DLD1 (cell line): ENCODE results near the gene LINC00305.

Source experiments
- in situ Hi-C: cut with HindIII; loops from 2 replicates; pipeline ENCODE4 v1.10.0; 2017; ENCODE audit warnings: low sequenced_read_pairs

LINC00305 gene

DNA sequence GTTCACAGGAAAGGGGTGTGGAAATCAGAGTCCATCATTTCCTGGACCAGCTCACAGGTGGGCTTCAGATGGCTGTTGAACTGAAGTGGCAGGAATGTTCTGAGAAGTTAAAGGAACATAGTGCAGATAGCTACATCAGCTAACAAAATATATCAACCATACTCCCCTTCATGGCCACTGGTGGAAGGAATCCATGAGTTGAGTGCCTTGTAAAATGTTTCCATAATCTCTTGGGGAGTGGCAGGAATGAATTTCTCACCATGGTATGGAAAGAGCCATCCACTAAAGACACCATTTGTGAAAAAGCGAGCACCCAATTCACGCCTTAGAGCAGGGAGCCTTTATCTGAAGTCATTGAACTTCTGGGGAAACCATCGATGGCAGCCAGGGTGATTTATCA lies at the start of gene LINC00305:
LINC00305 (minus strand) TSS at position 101 of the 400 bp plus-strand sequence.
- in situ Hi-C loops, result no loop called here

DNA sequence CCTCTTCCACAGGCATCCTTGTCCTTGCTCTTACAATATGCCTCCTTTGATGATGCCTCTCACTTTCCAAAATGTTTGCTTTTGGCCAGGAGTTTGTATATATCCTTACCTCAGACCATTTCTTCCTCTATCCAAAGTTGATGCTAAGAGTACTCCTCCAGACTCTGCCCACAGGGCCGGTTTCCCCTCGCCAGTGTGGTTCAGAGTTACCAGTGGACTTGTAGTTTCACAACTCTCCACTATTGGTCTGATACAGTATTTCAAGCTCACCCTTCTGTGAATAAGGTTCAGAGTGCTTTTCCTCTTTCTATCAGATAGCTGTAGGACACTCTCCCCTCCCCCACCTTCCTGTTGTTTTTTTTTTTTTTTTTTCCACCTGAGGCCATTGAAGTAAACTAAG lies 42.2 kb upstream of the LINC00305 start:
- in situ Hi-C loops, result no loop called here

GRCh38 chr18:64185987-64186386 lies 37.1 kb upstream of the LINC00305 start:
- in situ Hi-C loops, result no loop called here

- in situ Hi-C loops, result no loop called here
Observed at GRCh38 chr18:64183665-64184064, 34.8 kb upstream of the LINC00305 start.

- in situ Hi-C loops, result no loop called here
Observed at GRCh38 chr18:64180617-64181016, 31.7 kb upstream of the LINC00305 start.

DNA sequence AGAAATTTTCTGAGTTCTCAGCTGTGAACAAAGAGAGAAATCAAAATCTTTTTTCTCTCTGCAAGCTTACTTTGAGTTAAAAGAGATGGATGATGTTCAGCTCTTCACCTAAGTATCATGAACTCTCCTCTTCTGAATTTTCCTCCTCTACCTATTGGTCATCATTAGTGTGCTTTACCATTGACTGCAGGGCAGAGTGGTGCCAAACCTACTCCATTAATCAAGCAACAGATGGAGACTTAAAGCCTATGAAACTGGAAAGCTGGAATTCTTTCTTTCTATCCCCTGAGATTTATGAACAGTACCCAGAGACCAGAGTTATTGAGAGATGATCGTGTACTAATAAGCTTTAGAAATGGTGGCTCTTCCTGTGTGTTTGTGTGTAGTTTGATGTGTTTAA lies 31.3 kb upstream of the LINC00305 start:
- in situ Hi-C loops, result no loop called here

- in situ Hi-C loops, result no loop called here
Observed at GRCh38 chr18:64179556-64180080, 30.7 kb upstream of the LINC00305 start.

GRCh38 chr18:64178860-64179259 lies 30.0 kb upstream of the LINC00305 start:
- in situ Hi-C loops, result no loop called here

DNA sequence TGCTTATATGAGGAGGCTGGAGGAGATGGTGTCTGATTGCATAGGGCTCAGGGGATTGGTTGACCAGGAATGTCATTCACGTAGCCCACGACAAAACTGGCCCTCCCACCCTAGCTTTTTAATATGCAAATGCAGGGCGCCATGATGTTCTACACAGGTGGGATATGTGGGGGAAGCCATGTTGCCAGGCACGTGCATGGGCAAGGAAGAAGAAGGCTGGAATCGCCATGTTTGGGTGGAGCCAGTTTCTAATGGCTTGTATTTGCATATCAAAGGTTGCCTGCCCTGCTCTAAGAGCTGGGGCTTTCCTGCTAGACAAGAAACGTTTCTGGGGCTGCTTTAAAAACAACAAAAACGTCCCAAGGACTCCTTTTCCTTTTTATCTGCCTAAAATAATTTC lies 26.5 kb upstream of the LINC00305 start:
- in situ Hi-C loops, result no loop called here

GRCh38 chr18:64171576-64171975 lies 22.7 kb upstream of the LINC00305 start:
- in situ Hi-C loops, result no loop called here

DNA sequence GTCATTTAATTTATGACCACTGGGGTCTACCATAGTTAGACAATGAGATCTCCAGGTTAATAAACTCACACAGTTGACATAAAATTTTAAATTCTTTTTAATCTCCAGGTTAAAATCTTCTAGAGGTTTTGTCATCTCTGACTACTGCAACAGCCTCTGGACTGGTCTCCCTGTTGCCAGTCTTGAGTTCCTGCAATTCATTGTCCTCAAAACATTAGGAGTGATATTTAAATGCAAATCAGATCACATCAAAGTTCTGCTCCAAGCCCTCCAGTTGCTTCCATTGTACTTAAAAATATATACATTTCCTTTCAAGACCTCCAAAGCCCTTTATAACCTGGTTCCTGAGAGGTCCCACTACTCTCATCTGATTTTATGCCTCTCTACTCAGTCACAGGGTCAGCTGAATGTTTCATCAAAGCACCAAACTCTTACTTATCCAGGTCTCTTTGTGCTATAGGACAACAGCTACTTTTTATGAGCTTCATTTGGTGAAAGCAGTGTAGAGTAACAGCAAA lies 18.6 kb upstream of the LINC00305 start:
- in situ Hi-C loops, result no loop called here

DNA sequence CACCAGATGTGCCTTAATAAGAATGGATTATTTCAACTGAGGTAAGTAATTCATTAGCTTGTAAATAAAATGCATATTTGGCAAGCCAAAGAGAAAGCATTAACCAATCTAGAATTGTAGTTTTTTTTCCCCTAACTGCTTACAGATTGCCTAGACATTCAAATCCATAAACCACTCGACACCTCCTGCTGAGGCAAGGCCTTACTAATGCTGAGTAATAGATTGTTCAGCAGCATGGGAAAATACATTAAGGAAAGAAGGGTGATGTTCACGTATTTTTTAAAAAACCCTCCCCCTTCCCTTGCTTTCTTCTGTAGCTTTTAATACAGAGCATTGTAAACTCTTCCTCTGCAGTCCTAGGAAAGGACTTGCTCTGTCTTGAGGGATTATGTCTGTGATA lies 17.0 kb upstream of the LINC00305 start:
- in situ Hi-C loops, result no loop called here

DNA sequence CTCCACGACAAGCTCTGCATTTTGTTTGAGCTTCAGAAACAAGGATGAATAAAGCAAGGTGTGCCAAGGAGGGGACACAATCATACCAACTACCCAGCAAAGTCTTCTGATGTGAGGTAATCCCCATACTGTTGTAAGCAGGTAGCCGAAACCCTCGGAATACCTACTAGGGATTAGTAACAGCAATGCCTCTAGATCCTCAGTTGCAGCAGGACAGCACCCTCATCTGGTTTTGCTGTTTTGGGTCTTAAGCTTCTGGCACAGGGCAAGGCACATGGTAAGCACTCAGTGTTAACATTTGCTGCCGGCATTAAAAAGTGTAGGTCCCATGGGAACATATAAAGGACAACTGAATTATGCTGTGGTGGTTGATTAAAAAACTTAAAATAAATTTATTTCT lies 16.0 kb upstream of the LINC00305 start:
- in situ Hi-C loops, result no loop called here

DNA sequence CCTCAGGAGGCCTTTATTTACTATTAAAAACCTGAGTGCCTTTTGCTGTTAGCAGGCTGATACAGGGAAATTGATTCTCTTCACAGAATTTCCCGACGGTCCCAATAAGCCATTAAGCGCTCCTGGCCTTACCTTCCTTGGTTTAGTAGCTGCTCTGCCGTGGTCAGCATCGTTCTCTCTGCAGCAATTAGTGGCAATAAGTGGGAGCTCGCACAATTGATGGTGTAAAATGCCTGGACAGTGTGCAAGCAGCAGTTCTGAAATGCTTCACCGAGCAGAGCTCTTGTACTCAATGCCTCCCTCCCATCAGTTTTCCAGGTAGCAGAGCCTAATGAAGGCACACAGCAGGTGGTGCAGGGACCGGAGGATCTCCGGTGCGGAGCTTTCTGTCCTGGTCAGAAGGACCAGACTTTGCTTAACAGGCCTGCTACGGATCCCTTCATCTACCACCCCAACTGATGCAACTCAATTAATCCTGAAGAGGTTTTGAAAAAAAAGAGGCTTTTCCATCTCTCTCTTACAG lies 1.1 kb upstream of the LINC00305 start:
- in situ Hi-C loops, result no loop called here

DNA sequence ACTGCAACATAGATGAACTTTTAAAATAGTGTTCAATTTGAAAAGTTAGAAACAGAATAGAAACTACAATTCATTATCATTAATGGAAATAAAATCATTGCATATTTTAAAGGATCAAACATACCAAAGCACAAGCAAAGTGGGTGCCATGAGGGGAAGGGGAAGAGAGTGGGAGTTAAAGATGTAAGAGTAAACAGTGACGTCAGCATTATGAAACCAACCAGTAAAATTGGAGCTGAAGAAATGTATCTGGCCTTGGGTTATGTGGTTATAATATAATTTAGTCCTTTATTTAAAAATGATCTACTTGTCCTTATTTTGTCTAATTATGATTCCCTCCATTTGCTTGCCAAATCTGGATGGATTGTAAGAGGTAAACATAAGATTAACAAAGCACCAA lies 6.0 kb downstream of the LINC00305 start:
- in situ Hi-C loops, result no loop called here

DNA sequence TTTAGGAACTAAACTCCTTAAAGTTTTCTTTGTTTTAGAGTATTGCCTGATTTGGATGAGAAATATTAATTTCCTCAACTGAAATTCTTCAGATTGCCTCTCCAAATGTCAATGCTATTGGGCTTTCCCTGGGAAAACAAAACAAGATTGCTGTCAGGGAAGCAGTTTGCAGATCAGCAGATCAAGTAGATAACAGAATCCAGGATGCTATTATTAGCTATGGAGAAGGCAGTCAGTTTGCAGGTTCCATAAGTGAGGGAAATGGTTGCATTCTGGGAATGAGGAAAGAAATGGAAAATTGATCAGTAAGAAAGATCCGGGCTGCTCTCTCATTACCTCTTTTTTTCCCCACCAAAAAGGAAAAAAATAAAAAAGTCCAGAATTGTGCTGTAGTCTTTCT lies 11.0 kb downstream of the LINC00305 start:
- in situ Hi-C loops, result no loop called here

DNA sequence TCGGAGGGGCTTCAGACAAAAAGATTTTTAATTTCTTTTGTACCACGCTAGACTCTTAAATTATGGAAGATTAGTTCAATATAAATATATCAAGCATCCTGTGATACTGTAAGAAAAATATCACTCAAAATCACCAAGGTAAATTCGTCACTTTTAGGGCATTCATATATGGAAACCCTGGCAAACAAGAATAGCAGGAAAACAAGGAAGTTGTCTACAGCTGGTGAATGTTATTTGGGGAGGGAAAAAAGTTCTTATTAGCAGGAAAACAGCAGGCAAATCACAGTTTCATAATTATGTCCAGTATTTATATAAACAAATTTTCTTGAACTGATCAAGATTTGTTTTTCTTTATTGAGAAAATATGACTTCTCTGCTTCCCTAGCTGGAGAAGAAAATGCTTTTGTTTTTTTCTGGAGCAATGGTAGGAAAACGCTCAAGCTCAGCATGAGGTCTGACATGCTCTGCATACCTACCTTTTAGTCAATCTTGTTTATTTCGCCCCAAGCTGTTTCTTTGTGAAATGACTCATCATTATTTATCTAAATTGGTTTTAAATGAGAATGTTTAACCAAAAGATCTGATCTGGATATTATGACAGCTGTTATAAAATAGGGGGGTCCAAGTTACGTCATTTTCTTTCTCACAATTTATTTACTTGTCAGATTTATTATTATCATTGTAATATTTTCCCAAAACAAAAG lies 14.7 kb downstream of the LINC00305 start:
- in situ Hi-C loops, result no loop called here

- in situ Hi-C loops, result no loop called here
Observed at GRCh38 chr18:64132871-64133270, 16.0 kb downstream of the LINC00305 start.

DNA sequence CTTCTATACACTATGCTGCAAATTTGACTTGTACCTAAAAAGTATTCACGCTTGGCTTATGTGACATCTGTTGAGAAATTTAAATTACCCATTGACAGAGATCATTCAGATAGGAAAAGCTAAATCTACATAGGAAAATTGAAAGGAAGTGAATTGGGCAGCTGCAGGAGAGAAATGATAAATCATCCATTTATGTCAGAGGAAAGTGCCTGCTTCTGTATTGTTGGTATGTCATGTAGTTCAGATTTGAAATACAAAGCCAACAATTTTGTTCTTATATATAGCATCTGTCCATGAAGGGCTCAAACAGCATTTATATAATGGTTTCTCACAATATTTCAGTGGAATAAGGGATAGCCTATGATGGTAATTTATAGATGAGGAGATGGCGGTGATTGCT lies 17.6 kb downstream of the LINC00305 start:
- in situ Hi-C loops, result no loop called here

DNA sequence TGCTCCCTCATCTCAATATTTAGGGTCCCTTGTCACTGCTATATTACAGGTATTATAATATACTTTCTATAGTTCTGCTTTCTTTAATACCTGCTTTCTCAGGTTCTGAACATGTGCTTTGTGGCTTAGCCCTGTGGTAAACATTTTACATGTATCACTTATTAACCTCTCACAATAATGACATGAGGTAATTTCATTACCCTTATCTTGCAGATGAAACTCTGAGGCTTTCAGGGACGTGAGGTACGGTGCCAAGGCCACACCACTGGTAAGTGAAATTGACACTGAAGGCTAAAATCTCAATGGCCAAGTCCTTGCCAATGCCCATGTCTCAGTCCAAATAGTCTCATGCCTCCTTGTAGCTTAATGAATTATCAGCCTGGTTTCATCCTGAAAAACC lies 21.7 kb downstream of the LINC00305 start:
- in situ Hi-C loops, result no loop called here

GRCh38 chr18:64119916-64120315 lies 29.0 kb downstream of the LINC00305 start:
- in situ Hi-C loops, result loop anchor here (25.0 kb wide), 1 partner anchor 292 kb away; no protein-coding TSS in a partner anchor

DNA sequence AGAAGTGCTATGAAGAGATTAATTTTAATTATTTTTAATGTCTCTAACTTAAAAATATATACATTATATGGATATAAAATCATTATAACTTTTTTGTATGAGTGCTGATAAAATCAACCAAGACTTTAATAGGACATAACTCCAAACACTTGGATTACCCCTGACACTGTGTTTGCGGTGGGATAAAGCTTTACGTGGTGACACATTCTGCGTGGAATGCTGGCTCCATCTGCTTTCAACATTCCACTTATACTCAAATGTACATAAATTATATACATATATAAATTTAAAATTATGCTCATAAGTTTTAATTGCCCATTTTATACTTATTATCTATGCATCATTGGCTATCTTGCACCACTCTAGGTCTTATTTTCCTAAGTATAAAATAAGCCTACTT lies 30.5 kb downstream of the LINC00305 start:
- in situ Hi-C loops, result loop anchor here (25.0 kb wide), 1 partner anchor 294 kb away; no protein-coding TSS in a partner anchor
